ENCODE measurements around the gene DOHH. TPM values are rescaled to one million over a fixed set of nuclear protein-coding genes. Genes with fewer than 3 reads are reported as not detected.

The DOHH gene
- total and polyA plus RNA-seq, 4 donors: 7.8 to 21.5 (median 19.3) TPM

GRCh38 chr19:3526507-3527237 is 26.2 kb upstream of the DOHH start:
- ATAC-seq (ENCODE audit: insufficient read depth, low FRiP score) (no peak), DNase-seq (no peak)
- no peak for TF ChIP-seq CTCF (IDR thresholded peaks at IDR 0.05; ENCODE audit: control extremely low read depth, extremely low read depth)
- Histone ChIP-seq H3K4me3 (no peak overlapping the region), H3K36me3 (ENCODE audit: control insufficient read depth in 4 of 4, insufficient read depth in 4 of 4, low read length in 4 of 4) (peaks cover 7 to 67% (median 30%) of the 10 kb centered on the region in 4 donors), H3K9me3 (ENCODE audit: control insufficient read depth in 4 of 4, insufficient read depth in 3 of 4, low read length in 3 of 4) (no peaks in the 10 kb centered on the region), H3K9ac (ENCODE audit: insufficient read depth in 1 of 2, low read length in 2 of 2) (no peak overlapping the region), H3K27me3 (ENCODE audit: control insufficient read depth in 3 of 3, insufficient read depth in 3 of 3, low read length in 2 of 3) (no peaks in the 10 kb centered on the region), H3K4me1 (ENCODE audit: control insufficient read depth in 5 of 5, insufficient read depth in 5 of 5, low read length in 5 of 5) (no peaks in the 10 kb centered on the region), H3K27ac (ENCODE audit: low read depth in 1 of 2, low read length in 1 of 2) (no peak overlapping the region)
- 93 to 97% methylated on average over 28 of the region's 28 CpGs for WGBS, 2 donors

DNA sequence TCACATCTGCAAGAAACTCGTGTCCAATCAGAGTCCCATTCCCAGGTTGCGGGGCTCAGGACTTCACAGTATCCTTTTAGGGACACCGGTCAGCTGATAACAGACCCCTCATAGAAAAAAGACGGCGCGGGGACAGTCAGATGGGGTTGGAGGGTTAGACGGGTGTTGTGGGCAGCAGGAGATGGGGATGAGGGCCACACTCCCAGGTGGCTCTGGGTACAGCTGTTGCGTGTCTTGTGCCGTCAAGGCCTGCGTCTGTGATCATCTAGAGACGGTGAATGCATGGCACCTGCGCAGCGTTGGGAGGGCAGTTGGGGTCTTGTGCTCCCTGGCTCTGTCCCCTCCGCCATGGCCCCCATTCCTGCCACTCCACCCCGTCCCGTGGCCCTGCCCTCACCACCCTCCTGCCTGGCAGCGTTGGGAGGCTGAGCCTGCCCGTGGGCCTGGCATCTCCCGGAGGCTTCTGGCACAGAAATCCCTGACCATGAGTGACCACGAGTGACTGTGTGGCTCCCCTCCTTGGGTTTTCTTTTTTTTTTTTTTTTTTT is 24.5 kb upstream of the DOHH start:
- peaks cover 3 to 54% (median 26%) of the 10 kb centered on the region in 4 donors for H3K36me3 ChIP-seq (ENCODE audit: control insufficient read depth in 4 of 4, insufficient read depth in 4 of 4, low read length in 4 of 4)
- H3K27me3 ChIP-seq (ENCODE audit: control insufficient read depth in 3 of 3, insufficient read depth in 3 of 3, low read length in 2 of 3): no peaks in the 10 kb centered on the region
- no peak overlapping the region for H3K9ac ChIP-seq (ENCODE audit: insufficient read depth in 1 of 2, low read length in 2 of 2)
- ATAC-seq (ENCODE audit: insufficient read depth, low FRiP score): no peak
- WGBS, 2 donors: 95 to 96% methylated on average over 20 of the region's 20 CpGs
- H3K4me3 ChIP-seq: no peak overlapping the region
- no peaks in the 10 kb centered on the region for H3K4me1 ChIP-seq (ENCODE audit: control insufficient read depth in 5 of 5, insufficient read depth in 5 of 5, low read length in 5 of 5)
- peaks cover 0 to 1% (median 0%) of the 10 kb centered on the region in 4 donors for H3K9me3 ChIP-seq (ENCODE audit: control insufficient read depth in 4 of 4, insufficient read depth in 3 of 4, low read length in 3 of 4)
- no peak for TF ChIP-seq CTCF (IDR thresholded peaks at IDR 0.05; ENCODE audit: control extremely low read depth, extremely low read depth)
- DNase-seq: no peak
- no peak overlapping the region for H3K27ac ChIP-seq (ENCODE audit: low read depth in 1 of 2, low read length in 1 of 2)

DNA sequence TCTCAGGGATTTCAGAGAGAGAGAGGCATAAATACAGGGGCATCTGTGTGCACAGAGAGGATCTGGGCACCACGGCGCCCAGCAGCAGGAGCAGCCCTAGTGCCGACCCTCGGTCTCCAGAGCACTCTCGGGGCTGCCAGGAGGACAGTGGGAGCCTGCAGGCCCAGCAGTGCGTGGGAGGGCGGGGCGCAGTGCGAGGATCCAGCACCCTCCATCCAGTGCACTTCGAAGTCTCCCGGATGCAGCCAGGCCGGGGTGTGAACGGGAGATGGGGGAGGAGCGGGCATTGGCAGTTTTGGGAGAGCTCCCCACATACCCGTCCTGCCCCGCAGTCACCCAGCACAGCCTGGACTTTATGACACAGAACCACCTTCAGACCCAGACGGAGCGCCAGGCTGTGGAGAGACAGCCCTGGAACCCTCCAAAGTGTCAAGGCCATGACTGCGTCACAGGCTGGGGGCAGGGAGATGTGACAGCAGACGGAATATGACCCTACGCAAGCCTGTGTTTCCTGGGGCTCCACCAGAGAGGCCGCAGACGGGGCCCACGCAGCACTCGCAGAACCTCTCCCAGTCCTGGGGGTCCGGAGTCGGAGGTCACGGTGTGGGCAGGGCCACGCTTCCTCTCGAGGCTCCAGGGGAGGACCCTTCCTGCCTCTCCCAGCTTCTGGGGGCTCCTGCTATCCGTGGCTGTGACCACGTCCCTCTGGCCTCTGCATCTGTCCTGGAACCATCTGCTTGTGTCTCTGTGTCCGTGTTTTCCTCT is 23.8 kb upstream of the DOHH start:
- H3K4me1 ChIP-seq (ENCODE audit: control insufficient read depth in 5 of 5, insufficient read depth in 5 of 5, low read length in 5 of 5): no peaks in the 10 kb centered on the region
- peaks cover 3 to 59% (median 27%) of the 10 kb centered on the region in 4 donors for H3K36me3 ChIP-seq (ENCODE audit: control insufficient read depth in 4 of 4, insufficient read depth in 4 of 4, low read length in 4 of 4)
- H3K27ac ChIP-seq (ENCODE audit: low read depth in 1 of 2, low read length in 1 of 2): no peak overlapping the region
- H3K9me3 ChIP-seq (ENCODE audit: control insufficient read depth in 4 of 4, insufficient read depth in 3 of 4, low read length in 3 of 4): peaks cover 0 to 1% (median 0%) of the 10 kb centered on the region in 4 donors
- H3K9ac ChIP-seq (ENCODE audit: insufficient read depth in 1 of 2, low read length in 2 of 2): no peak overlapping the region
- H3K4me3 ChIP-seq: no peak overlapping the region
- TF ChIP-seq CTCF (IDR thresholded peaks at IDR 0.05; ENCODE audit: control extremely low read depth, extremely low read depth): no peak
- no peak for ATAC-seq (ENCODE audit: insufficient read depth, low FRiP score)
- WGBS, 2 donors: 95% methylated on average over 33 of the region's 33 CpGs
- DNase-seq: no peak
- no peaks in the 10 kb centered on the region for H3K27me3 ChIP-seq (ENCODE audit: control insufficient read depth in 3 of 3, insufficient read depth in 3 of 3, low read length in 2 of 3)
